SK-N-SH treated with all-trans-retinoic acid at 6 μM for 48 hours (cell line): ENCODE data around the gene LRRC14B.

Source experiments
- ATAC-seq: fragments of 200-7000 bp; cut with Tn5 transposase; 3 replicates; pipeline ENCODE4 v1.9.1; 2020; ENCODE audit warnings: mild to moderate bottlenecking, moderate library complexity
- ARNTL ChIP-seq: fragments of 450-650 bp; formaldehyde crosslinking; IDR thresholded peaks from 2 replicates; pipeline ENCODE4 v1.5.0; 2020; ENCODE audit warnings: low read depth, mild to moderate bottlenecking, moderate library complexity, borderline replicate concordance
- BACH2 ChIP-seq: fragments of 250-450 bp; sonication (Bioruptor Pico); IDR thresholded peaks from 2 replicates; pipeline ENCODE4 v1.9.0; 2021; ENCODE audit warnings: mild to moderate bottlenecking, borderline replicate concordance
- CREB5 ChIP-seq: fragments of 250-450 bp; sonication (Bioruptor Pico); IDR thresholded peaks from 2 replicates; pipeline ENCODE4 v1.5.1; 2020; ENCODE audit warnings: low read depth, mild to moderate bottlenecking, moderate library complexity
- CSDC2 ChIP-seq: fragments of 250-450 bp; sonication (Bioruptor Pico); IDR thresholded peaks from 2 replicates; pipeline ENCODE4 v1.5.0; 2020; ENCODE audit warnings: mild to moderate bottlenecking, moderate library complexity
- CSRNP3 ChIP-seq: fragments of 250-450 bp; sonication (Bioruptor Pico); IDR thresholded peaks from 2 replicates; pipeline ENCODE4 v1.5.1; 2021; ENCODE audit warnings: mild to moderate bottlenecking, moderate library complexity
- ESRRG ChIP-seq: fragments of 250-450 bp; sonication (Bioruptor Pico); IDR thresholded peaks from 2 replicates; pipeline ENCODE4 v1.6.1; 2021; ENCODE audit warnings: mild to moderate bottlenecking
- GLIS3 ChIP-seq: fragments of 250-450 bp; sonication (Bioruptor Pico); IDR thresholded peaks from 2 replicates; pipeline ENCODE4 v1.5.0; 2020; ENCODE audit warnings: mild to moderate bottlenecking, moderate library complexity
- OSR1 ChIP-seq: fragments of 250-450 bp; sonication (Bioruptor Pico); IDR thresholded peaks from 2 replicates; pipeline ENCODE4 v1.8.0; 2022; ENCODE audit warnings: moderate library complexity, mild to moderate bottlenecking, inconsistent platforms
- PATZ1 ChIP-seq: fragments of 250-450 bp; sonication (Bioruptor Pico); IDR thresholded peaks from 2 replicates; pipeline ENCODE4 v1.8.0; 2020; ENCODE audit warnings: mild to moderate bottlenecking, moderate library complexity, borderline replicate concordance
- PPARA ChIP-seq: fragments of 250-450 bp; sonication (Bioruptor Pico); IDR thresholded peaks from 2 replicates; pipeline ENCODE4 v1.5.0; 2020; ENCODE audit warnings: mild to moderate bottlenecking, borderline replicate concordance
- RARB ChIP-seq: fragments of 250-450 bp; sonication (Bioruptor Pico); IDR thresholded peaks from 2 replicates; pipeline ENCODE4 v1.8.0; 2021; ENCODE audit warnings: mild to moderate bottlenecking, moderate library complexity
- SNAI2 ChIP-seq: fragments of 250-450 bp; sonication (Bioruptor Pico); IDR thresholded peaks from 2 replicates; pipeline ENCODE4 v1.5.0; 2020; ENCODE audit warnings: mild to moderate bottlenecking, moderate library complexity
- TCF4 ChIP-seq: fragments of 250-450 bp; sonication (Bioruptor Pico); IDR thresholded peaks from 2 replicates; pipeline ENCODE4 v1.8.0; 2021; ENCODE audit warnings: mild to moderate bottlenecking, moderate library complexity, borderline replicate concordance
- TOX ChIP-seq: fragments of 250-450 bp; sonication (Bioruptor Pico); IDR thresholded peaks from 2 replicates; pipeline ENCODE4 v1.8.0; 2021; ENCODE audit warnings: mild to moderate bottlenecking, moderate library complexity, borderline replicate concordance
- TSHZ2 ChIP-seq: fragments of 250-450 bp; sonication (Bioruptor Pico); IDR thresholded peaks from 2 replicates; pipeline ENCODE4 v1.5.0; 2020; ENCODE audit warnings: mild to moderate bottlenecking, moderate library complexity
- ZC3H10 ChIP-seq: fragments of 250-450 bp; sonication (Bioruptor Pico); IDR thresholded peaks from 2 replicates; pipeline ENCODE4 v1.5.1; 2021; ENCODE audit warnings: mild to moderate bottlenecking, moderate library complexity
- ZFP3 ChIP-seq: fragments of 250-450 bp; sonication (Bioruptor Pico); IDR thresholded peaks from 2 replicates; pipeline ENCODE4 v1.5.0; 2020; ENCODE audit warnings: mild to moderate bottlenecking, moderate library complexity
- ZFP30 ChIP-seq: fragments of 450-650 bp; formaldehyde crosslinking; IDR thresholded peaks from 2 replicates; pipeline ENCODE4 v1.5.0; 2022; ENCODE audit warnings: mild to moderate bottlenecking, moderate library complexity
- ZNF565 ChIP-seq: fragments of 450-650 bp; formaldehyde crosslinking; conservative IDR thresholded peaks from 2 replicates; pipeline ENCODE4 v1.5.0; 2020; ENCODE audit warnings: low read depth, mild to moderate bottlenecking, moderate library complexity
- ZNF70 ChIP-seq: fragments of 450-650 bp; formaldehyde crosslinking; IDR thresholded peaks from 2 replicates; pipeline ENCODE4 v1.5.0; 2020; ENCODE audit warnings: mild to moderate bottlenecking, moderate library complexity
- ZNF8 ChIP-seq: fragments of 450-650 bp; formaldehyde crosslinking; IDR thresholded peaks from 2 replicates; pipeline ENCODE4 v1.5.0; 2020; ENCODE audit warnings: mild to moderate bottlenecking, moderate library complexity
- TF ChIP-seq, protein P1 (sequence below): fragments of 250-450 bp; sonication (Bioruptor Pico); IDR thresholded peaks from 2 replicates; pipeline ENCODE4 v1.8.0; 2021; ENCODE audit warnings: low read depth, mild to moderate bottlenecking, moderate library complexity, borderline replicate concordance

LRRC14B gene

GRCh38 chr5:160173-160510 lies 31.2 kb upstream of the LRRC14B start:
- TF ChIP-seq CSRNP3 (CRISPR knock-in tag) (no peak), ZFP30 (CRISPR knock-in tag) (no peak), TSHZ2 (CRISPR knock-in tag) (no peak), TOX (no peak), ZFP3 (no peak), ZC3H10 (CRISPR knock-in tag) (no peak), ZNF70 (CRISPR knock-in tag) (no peak), ZNF565 (CRISPR knock-in tag) (no peak), ESRRG (CRISPR knock-in tag) (no peak), PATZ1 (CRISPR knock-in tag) (no peak), PPARA (CRISPR knock-in tag) (no peak), CREB5 (CRISPR knock-in tag) (no peak), ARNTL (CRISPR knock-in tag) (no peak)
- TF ChIP-seq, protein P1, sequence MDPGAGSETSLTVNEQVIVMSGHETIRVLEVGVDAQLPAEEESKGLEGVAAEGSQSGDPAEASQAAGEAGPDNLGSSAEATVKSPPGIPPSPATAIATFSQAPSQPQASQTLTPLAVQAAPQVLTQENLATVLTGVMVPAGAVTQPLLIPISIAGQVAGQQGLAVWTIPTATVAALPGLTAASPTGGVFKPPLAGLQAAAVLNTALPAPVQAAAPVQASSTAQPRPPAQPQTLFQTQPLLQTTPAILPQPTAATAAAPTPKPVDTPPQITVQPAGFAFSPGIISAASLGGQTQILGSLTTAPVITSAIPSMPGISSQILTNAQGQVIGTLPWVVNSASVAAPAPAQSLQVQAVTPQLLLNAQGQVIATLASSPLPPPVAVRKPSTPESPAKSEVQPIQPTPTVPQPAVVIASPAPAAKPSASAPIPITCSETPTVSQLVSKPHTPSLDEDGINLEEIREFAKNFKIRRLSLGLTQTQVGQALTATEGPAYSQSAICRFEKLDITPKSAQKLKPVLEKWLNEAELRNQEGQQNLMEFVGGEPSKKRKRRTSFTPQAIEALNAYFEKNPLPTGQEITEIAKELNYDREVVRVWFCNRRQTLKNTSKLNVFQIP, result no peak
- ATAC-seq, result no peak

DNA sequence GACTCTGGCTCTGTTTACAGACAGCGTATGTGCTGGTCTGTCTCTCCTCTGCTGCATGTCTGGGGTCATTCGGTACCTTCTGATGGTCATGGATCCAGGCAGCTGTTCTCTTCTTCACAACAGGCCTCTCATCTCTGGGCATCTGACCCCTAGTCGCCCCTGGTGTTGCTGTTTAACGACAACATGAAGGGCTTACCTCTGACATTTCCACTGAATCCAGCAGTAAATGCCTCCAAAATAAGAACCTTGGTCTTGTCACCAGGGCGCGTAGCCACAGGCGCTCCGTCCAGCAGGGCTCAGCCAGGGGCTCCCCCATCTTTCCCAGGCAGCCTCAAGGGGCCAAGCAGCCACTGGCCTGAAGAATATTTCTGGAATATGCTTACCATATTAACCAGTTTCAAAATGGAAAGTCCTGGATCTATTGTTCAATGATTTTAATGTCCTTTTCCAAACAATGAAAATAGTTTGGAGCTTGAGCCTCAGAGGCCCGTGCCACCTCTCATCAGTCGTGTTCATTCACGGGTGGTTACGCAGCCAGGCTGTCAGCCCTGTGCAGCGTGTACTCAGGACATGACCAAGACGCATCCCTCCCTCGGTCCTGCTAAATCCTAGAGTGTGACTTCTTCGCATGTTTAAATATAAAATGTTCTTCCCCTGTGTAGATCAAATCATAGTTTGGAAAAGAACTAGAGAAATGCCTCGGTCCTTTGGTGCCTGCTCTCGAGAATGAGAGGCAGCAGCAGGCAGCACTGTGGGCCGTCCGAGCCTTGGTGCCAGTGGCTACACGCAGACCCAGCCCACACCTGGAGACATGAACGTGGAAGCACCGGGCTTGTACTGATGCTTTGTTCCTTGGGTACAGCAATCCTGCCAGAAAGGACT lies 30.1 kb upstream of the LRRC14B start:
- no peak for ATAC-seq

DNA sequence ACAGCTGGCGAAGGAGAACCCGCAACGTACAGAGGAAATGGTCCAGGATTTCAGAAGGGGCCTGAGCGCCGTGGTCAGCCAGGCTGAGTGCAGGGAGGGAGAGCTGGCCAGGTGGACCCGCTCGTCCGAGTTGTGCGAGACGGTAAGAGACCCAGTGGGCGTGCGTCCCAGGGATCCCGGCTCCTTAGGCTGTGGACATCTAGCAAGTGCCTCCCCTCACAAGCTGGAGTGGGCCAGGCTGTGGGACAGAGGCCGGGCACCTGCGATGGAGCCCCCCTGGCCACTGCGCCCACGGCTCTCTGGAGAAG lies 29.5 kb upstream of the LRRC14B start:
- no peak for ATAC-seq
- no peak for TF ChIP-seq BACH2
- no peak for TF ChIP-seq ZNF565 (CRISPR knock-in tag)
- no peak for TF ChIP-seq CSDC2 (CRISPR knock-in tag)
- TF ChIP-seq ESRRG (CRISPR knock-in tag), result no peak
- no peak for TF ChIP-seq ZFP3
- TF ChIP-seq ZC3H10 (CRISPR knock-in tag), result no peak
- no peak for TF ChIP-seq ZNF70 (CRISPR knock-in tag)
- no peak for TF ChIP-seq TOX
- TF ChIP-seq, protein P1, result no peak
- no peak for TF ChIP-seq OSR1 (CRISPR knock-in tag)
- TF ChIP-seq TCF4 (CRISPR knock-in tag), result no peak
- no peak for TF ChIP-seq GLIS3 (CRISPR knock-in tag)
- TF ChIP-seq SNAI2, result no peak
- TF ChIP-seq PATZ1 (CRISPR knock-in tag), result no peak
- TF ChIP-seq PPARA (CRISPR knock-in tag), result no peak
- TF ChIP-seq RARB (CRISPR knock-in tag), result no peak

More for the DNA sequence above, 30.1 kb upstream of the LRRC14B start:
- TF ChIP-seq ZC3H10 (CRISPR knock-in tag) (no peak), ZFP30 (CRISPR knock-in tag) (no peak), SNAI2 (no peak), ZNF8 (CRISPR knock-in tag) (no peak), TCF4 (CRISPR knock-in tag) (no peak), RARB (CRISPR knock-in tag) (no peak)
